C4-2B (cell line): ENCODE measurements around the gene IVL.

Experiments used
- H3K27ac ChIP-seq: fragments of 450-650 bp; 2 replicates; pipeline ENCODE4 v1.5.1; 2017
- ZFX ChIP-seq: fragments of 450-650 bp; IDR thresholded peaks from 2 replicates; pipeline ENCODE4 v1.6.1; 2017
- TF ChIP-seq, protein P1 (sequence below): fragments of 450-650 bp; conservative IDR thresholded peaks from 2 replicates; pipeline ENCODE4 v1.5.1; 2017; ENCODE audit warnings: mild to moderate bottlenecking

IVL gene

GRCh38 chr1:152946651-152947256 lies 38.4 kb downstream of the IVL start, which contains the start of gene SPRR5:
Gene SPRR5, plus strand, starts transcription at chr1:152947206. Its CDS starts 1,349 bp downstream, at chr1:152948555.
- TF ChIP-seq ZFX, result no peak
- TF ChIP-seq, protein P1, sequence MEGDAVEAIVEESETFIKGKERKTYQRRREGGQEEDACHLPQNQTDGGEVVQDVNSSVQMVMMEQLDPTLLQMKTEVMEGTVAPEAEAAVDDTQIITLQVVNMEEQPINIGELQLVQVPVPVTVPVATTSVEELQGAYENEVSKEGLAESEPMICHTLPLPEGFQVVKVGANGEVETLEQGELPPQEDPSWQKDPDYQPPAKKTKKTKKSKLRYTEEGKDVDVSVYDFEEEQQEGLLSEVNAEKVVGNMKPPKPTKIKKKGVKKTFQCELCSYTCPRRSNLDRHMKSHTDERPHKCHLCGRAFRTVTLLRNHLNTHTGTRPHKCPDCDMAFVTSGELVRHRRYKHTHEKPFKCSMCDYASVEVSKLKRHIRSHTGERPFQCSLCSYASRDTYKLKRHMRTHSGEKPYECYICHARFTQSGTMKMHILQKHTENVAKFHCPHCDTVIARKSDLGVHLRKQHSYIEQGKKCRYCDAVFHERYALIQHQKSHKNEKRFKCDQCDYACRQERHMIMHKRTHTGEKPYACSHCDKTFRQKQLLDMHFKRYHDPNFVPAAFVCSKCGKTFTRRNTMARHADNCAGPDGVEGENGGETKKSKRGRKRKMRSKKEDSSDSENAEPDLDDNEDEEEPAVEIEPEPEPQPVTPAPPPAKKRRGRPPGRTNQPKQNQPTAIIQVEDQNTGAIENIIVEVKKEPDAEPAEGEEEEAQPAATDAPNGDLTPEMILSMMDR, result no peak

GRCh38 chr1:152951711-152952110 lies 43.4 kb downstream of the IVL start:
- no peak for TF ChIP-seq ZFX
- TF ChIP-seq, protein P1, result no peak
- no peak overlapping the region for H3K27ac ChIP-seq

More at GRCh38 chr1:152946651-152947256, 38.4 kb downstream of the IVL start, which contains the start of gene SPRR5:
- no peak within 1 kb of the TSS for H3K27ac ChIP-seq

- TF ChIP-seq ZFX, result no peak
- TF ChIP-seq, protein P1, result no peak
- H3K27ac ChIP-seq, result no peak overlapping the region
These were observed 45.4 kb downstream of the IVL start for GRCh38 chr1:152953761-152954160.

DNA sequence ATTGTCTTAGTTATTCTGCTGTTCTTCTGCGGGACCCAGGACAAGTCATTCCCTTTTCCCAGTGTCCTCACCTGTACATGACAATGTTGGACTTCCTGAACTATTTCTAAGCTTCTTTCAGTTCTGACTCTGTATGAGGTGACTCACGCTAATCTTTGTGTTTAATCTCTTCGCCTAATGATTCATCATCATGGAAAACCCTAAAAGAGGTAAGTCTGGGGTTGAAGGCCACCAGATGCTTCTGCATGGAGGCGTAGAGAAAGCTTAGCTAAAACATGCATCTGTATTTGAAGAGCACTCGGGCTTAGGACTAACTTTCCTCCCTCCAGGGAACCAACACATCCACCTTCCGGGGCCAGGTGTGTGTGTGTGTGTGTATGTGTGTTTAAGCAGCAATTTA lies 46.1 kb downstream of the IVL start:
- no peak for TF ChIP-seq ZFX
- TF ChIP-seq, protein P1, result no peak
- H3K27ac ChIP-seq, result no peak overlapping the region

DNA sequence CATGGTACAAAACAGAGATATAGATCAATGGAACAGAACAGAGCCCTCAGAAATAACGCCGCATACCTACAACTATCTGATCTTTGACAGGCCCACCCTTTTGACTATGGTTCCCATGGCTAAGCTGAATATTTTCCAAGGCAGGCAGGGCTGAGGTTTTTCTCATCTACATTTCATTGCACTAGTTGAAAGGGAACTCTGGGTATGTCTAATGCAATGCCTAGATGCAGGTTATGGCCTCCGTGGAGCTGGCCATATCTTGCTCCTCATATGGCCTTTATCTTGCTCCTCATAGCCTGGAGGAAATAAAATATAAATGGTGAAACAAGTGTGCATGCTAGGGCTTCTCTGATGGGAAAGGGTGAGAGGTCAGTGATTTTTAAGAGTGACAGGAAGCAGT lies 49.2 kb downstream of the IVL start:
- no peak overlapping the region for H3K27ac ChIP-seq
- no peak for TF ChIP-seq ZFX

DNA sequence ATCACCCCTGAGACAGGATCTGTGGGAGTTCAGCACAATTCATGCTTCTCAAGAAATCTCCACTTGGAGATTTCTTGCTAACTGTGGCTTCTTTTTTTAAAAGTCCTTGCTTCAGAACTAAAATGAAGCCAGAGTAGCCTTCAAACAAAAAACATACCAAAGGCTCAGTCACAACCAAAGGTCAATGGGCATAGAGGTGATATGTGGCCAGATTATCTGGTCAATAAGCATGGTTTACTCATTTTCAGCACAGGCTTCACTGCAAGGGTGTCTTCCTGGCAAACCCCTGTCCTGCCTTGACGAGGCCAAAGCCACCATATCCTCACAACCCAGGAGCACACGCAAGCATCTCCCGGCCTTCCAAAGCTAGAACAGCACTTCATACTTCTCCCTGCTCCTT lies 50.9 kb downstream of the IVL start:
- no peak for TF ChIP-seq ZFX
- TF ChIP-seq, protein P1, result no peak
- H3K27ac ChIP-seq, result no peak overlapping the region

GRCh38 chr1:152959801-152960451 lies 51.6 kb downstream of the IVL start:
- no peak for TF ChIP-seq ZFX
- TF ChIP-seq, protein P1, result no peak
- H3K27ac ChIP-seq, result no peak overlapping the region
